Measurements from ENCODE around the gene CEP290.

CEP290 gene

DNA sequence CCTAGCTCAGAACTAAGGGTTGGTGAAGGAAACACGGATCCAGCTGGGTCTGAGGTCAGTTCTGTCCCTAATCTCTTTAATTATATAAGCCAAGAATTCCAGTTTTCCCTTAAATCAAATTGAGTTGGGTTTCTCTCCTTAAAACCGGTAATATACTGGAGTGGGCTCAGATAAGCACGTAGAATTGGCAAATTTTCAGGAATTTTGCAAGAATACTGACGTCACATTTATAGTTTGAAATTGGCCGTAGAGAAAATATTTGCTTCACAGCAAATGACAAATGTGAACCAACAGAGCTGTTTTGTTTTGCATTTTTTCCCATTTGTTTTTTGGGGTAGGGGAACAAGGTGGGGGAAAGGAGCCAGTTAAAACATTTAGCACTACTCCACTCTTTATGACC, 130.1 kb downstream of the CEP290 start:
- Histone ChIP-seq H3K4me2 (ENCODE audit: low read length) (no peak overlapping the region), H3K36me3 (replicated peaks; ENCODE audit: low read depth, low read length) (no peaks in the 10 kb centered on the region), H2AFZ (ENCODE audit: low read depth, low read length) (no peak overlapping the region), H3K27me3 (ENCODE audit: low read depth, low read length) (no peaks in the 10 kb centered on the region), H3K9ac (ENCODE audit: low read length) (no peak overlapping the region), H4K20me1 (ENCODE audit: insufficient read depth, low read length) (no peaks in the 10 kb centered on the region), H3K9me3 (ENCODE audit: insufficient read depth, low read length) (no peaks in the 10 kb centered on the region), H3K79me2 (ENCODE audit: low read length) (no peaks in the 10 kb centered on the region), H3K4me3 (ENCODE audit: low read length) (no peak overlapping the region), H3K4me1 (ENCODE audit: low read length) (no peaks in the 10 kb centered on the region), H3K27ac (ENCODE audit: low read length) (no peak overlapping the region)
- TF ChIP-seq, protein P1, sequence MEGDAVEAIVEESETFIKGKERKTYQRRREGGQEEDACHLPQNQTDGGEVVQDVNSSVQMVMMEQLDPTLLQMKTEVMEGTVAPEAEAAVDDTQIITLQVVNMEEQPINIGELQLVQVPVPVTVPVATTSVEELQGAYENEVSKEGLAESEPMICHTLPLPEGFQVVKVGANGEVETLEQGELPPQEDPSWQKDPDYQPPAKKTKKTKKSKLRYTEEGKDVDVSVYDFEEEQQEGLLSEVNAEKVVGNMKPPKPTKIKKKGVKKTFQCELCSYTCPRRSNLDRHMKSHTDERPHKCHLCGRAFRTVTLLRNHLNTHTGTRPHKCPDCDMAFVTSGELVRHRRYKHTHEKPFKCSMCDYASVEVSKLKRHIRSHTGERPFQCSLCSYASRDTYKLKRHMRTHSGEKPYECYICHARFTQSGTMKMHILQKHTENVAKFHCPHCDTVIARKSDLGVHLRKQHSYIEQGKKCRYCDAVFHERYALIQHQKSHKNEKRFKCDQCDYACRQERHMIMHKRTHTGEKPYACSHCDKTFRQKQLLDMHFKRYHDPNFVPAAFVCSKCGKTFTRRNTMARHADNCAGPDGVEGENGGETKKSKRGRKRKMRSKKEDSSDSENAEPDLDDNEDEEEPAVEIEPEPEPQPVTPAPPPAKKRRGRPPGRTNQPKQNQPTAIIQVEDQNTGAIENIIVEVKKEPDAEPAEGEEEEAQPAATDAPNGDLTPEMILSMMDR (IDR thresholded peaks at IDR 0.05; ENCODE audit: low read depth, low read length), result no peak
- TF ChIP-seq EZH2phosphoT487 (IDR thresholded peaks at IDR 0.05; ENCODE audit: low read depth), result no peak

- Histone ChIP-seq H3K27ac (ENCODE audit: low read length) (no peak overlapping the region), H3K9me3 (ENCODE audit: insufficient read depth, low read length) (no peaks in the 10 kb centered on the region; the same call in 1 of the 2 replicates), H3K4me1 (ENCODE audit: low read length) (no peaks in the 10 kb centered on the region), H2AFZ (ENCODE audit: low read depth, low read length) (no peak overlapping the region), H3K4me2 (ENCODE audit: low read length) (no peak overlapping the region), H3K79me2 (ENCODE audit: low read length) (no peaks in the 10 kb centered on the region), H4K20me1 (ENCODE audit: insufficient read depth, low read length) (no peaks in the 10 kb centered on the region), H3K27me3 (ENCODE audit: low read depth, low read length) (no peaks in the 10 kb centered on the region), H3K9ac (ENCODE audit: low read length) (no peak overlapping the region), H3K36me3 (replicated peaks; ENCODE audit: low read depth, low read length) (no peaks in the 10 kb centered on the region), H3K4me3 (ENCODE audit: low read length) (no peak overlapping the region)
- TF ChIP-seq, protein P1 (IDR thresholded peaks at IDR 0.05; ENCODE audit: low read depth, low read length), result no peak
- TF ChIP-seq EZH2phosphoT487 (IDR thresholded peaks at IDR 0.05; ENCODE audit: low read depth), result no peak
These were observed 135.5 kb downstream of the CEP290 start for GRCh38 chr12:88006351-88006750.

DNA sequence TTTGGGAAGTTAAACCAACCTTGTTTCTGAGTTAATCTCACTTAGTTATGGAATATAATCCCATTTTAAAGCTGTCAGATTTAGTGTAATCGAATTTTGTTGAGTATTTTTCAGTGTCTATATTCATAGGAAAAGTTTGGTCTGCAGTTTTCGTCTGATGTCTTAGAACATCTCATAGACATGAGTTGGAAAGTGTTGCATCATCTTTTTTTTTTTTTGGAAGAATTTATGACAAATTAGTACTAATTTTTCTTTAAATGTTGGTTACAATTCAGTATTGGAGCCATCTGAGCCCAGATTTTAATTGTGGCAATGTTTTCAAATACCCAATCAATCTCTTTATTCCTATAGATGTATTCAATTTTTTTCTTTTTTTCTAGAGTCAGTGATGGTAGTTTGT, 140.6 kb downstream of the CEP290 start:
- Histone ChIP-seq H3K4me3 (ENCODE audit: low read length) (no peak overlapping the region), H3K27ac (ENCODE audit: low read length) (no peak overlapping the region), H3K4me2 (ENCODE audit: low read length) (no peak overlapping the region), H3K79me2 (ENCODE audit: low read length) (no peaks in the 10 kb centered on the region), H3K4me1 (ENCODE audit: low read length) (no peaks in the 10 kb centered on the region), H3K9me3 (ENCODE audit: insufficient read depth, low read length) (no peaks in the 10 kb centered on the region; the same call in 1 of the 2 replicates), H2AFZ (ENCODE audit: low read depth, low read length) (no peak overlapping the region), H3K27me3 (ENCODE audit: low read depth, low read length) (no peaks in the 10 kb centered on the region), H3K36me3 (replicated peaks; ENCODE audit: low read depth, low read length) (no peaks in the 10 kb centered on the region), H3K9ac (ENCODE audit: low read length) (no peak overlapping the region), H4K20me1 (ENCODE audit: insufficient read depth, low read length) (no peaks in the 10 kb centered on the region)
- TF ChIP-seq, protein P1 (IDR thresholded peaks at IDR 0.05; ENCODE audit: low read depth, low read length), result no peak
- no peak for TF ChIP-seq EZH2phosphoT487 (IDR thresholded peaks at IDR 0.05; ENCODE audit: low read depth)
